HepG2 (cell line): ENCODE results near the gene ARHGAP35. TPM values are rescaled to one million over a fixed set of nuclear protein-coding genes. Genes with fewer than 3 reads are reported as not detected.
A peak's percentile ranks its signal among the peaks of the same experiment; 100 is the strongest.

Experiments
- CBX2 ChIP-seq, 2 experiments: fragments of 200-600 bp in 1 of 2; sonication (generic); formaldehyde crosslinking in 1 of 2; IDR thresholded peaks; 2 replicates each; pipeline versions ENCODE4 v1.7.0 to v1.8.1; 2018 to 2022; ENCODE audit warnings: low read depth in 2 of 2, low read length in 1 of 2, mild to moderate bottlenecking in 1 of 2, missing genetic modification reagents in 1 of 2
- ETV5 ChIP-seq: IDR thresholded peaks from 2 replicates; pipeline ENCODE4 v1.6.1; 2018; ENCODE audit warnings: missing biosample characterization, missing genetic modification reagents, inconsistent platforms, borderline replicate concordance
- GATAD2A ChIP-seq: IDR thresholded peaks from 2 replicates; pipeline ENCODE4 v1.6.1; 2016
- KDM3A ChIP-seq: IDR thresholded peaks from 2 replicates; pipeline ENCODE4 v1.6.1; 2018; ENCODE audit warnings: low read depth, missing compliant biosample characterization
- KDM4B ChIP-seq: sonication (generic); formaldehyde crosslinking; IDR thresholded peaks from 2 replicates; pipeline ENCODE4 v1.4.0; 2020; ENCODE audit warnings: missing genetic modification reagents
- KLF11 ChIP-seq: IDR thresholded peaks from 2 replicates; pipeline ENCODE4 v1.6.1; 2016; ENCODE audit warnings: missing compliant biosample characterization
- KMT2B ChIP-seq: IDR thresholded peaks from 2 replicates; pipeline ENCODE4 v1.6.1; 2016; ENCODE audit warnings: missing genetic modification reagents, missing compliant biosample characterization
- SMAD9 ChIP-seq: sonication (generic); formaldehyde crosslinking; IDR thresholded peaks from 2 replicates; pipeline ENCODE4 v1.5.1; 2020; ENCODE audit warnings: mild to moderate bottlenecking, missing genetic modification reagents
- SP4 ChIP-seq: sonication (generic); formaldehyde crosslinking; IDR thresholded peaks from 2 replicates; pipeline ENCODE4 v1.8.1; 2023; ENCODE audit warnings: mild to moderate bottlenecking, missing genetic modification reagents
- SRF ChIP-seq: IDR thresholded peaks from 2 replicates; pipeline ENCODE4 v1.6.1; 2011; ENCODE audit warnings: mild to moderate bottlenecking, low read depth, low read length, moderate library complexity
- SRY ChIP-seq: sonication (generic); formaldehyde crosslinking; IDR thresholded peaks from 2 replicates; pipeline ENCODE4 v1.8.0; 2022; ENCODE audit warnings: mild to moderate bottlenecking, missing genetic modification reagents
- STAT5B ChIP-seq: sonication (generic); formaldehyde crosslinking; IDR thresholded peaks from 2 replicates; pipeline ENCODE4 v1.4.0; 2020; ENCODE audit warnings: missing genetic modification reagents
- U2AF1 ChIP-seq: fragments of 200-400 bp; formaldehyde crosslinking; optimal IDR thresholded peaks from 2 replicates; pipeline ENCODE3; 2017; ENCODE audit warnings: mild to moderate bottlenecking, low read depth, low read length
- ZBTB33 ChIP-seq: sonication (generic); formaldehyde crosslinking; IDR thresholded peaks from 2 replicates; pipeline ENCODE4 v1.4.0; 2020; ENCODE audit warnings: missing genetic modification reagents
- ZHX1 ChIP-seq: sonication (generic); formaldehyde crosslinking; IDR thresholded peaks from 2 replicates; pipeline ENCODE4 v1.8.1; 2022; ENCODE audit warnings: low read depth, mild to moderate bottlenecking, missing genetic modification reagents
- ZKSCAN1 ChIP-seq: fragments of 150-350 bp; IDR thresholded peaks from 2 replicates; pipeline ENCODE4 v1.6.1; 2014; ENCODE audit warnings: low read length
- ZNF251 ChIP-seq: sonication (generic); formaldehyde crosslinking; IDR thresholded peaks from 2 replicates; pipeline ENCODE4 v1.9.0; 2021; ENCODE audit warnings: mild to moderate bottlenecking, missing genetic modification reagents
- ZNF292 ChIP-seq: sonication (generic); formaldehyde crosslinking; IDR thresholded peaks from 2 replicates; pipeline ENCODE4 v1.8.1; 2022; ENCODE audit warnings: mild to moderate bottlenecking, low read depth, missing genetic modification reagents, borderline replicate concordance
- ZNF337 ChIP-seq: sonication (generic); formaldehyde crosslinking; IDR thresholded peaks from 2 replicates; pipeline ENCODE4 v1.5.1; 2020; ENCODE audit warnings: missing genetic modification reagents, low read depth, mild to moderate bottlenecking, borderline replicate concordance
- ZNF550 ChIP-seq: sonication (generic); formaldehyde crosslinking; IDR thresholded peaks from 2 replicates; pipeline ENCODE4 v1.4.0; 2020; ENCODE audit warnings: mild to moderate bottlenecking, missing genetic modification reagents, borderline replicate concordance
- ZNF660 ChIP-seq: sonication (generic); formaldehyde crosslinking; IDR thresholded peaks from 2 replicates; pipeline ENCODE4 v1.5.1; 2020; ENCODE audit warnings: mild to moderate bottlenecking, low read depth, missing genetic modification reagents, borderline replicate concordance
- ZNF749 ChIP-seq: sonication (generic); formaldehyde crosslinking; IDR thresholded peaks from 2 replicates; pipeline ENCODE4 v1.8.0; 2022; ENCODE audit warnings: mild to moderate bottlenecking, missing genetic modification reagents, moderate library complexity, borderline replicate concordance
- ZNF816 ChIP-seq: sonication (generic); formaldehyde crosslinking; IDR thresholded peaks from 2 replicates; pipeline ENCODE4 v1.8.0; 2022; ENCODE audit warnings: missing genetic modification reagents, mild to moderate bottlenecking, borderline replicate concordance
- polyA plus RNA-seq, 8 experiments: library from polyadenylated mRNA; depleted of rRNA in 3 of 8; stranded (reverse) in 7 of 8; unstranded in 1 of 8; fragments of >200 nt; fragmentation: Illumina TruSeq in 4 of 8; extraction: Trizol in 4 of 8; gene quantifications; 2 replicates each; pipeline versions ENCODE4 v1.2.1 to v1.2.3, GENCODE V29; 2011 to 2016; ENCODE audit warnings: low read depth in 4 of 8, missing spikeins in 1 of 8, mixed read lengths in 1 of 8; ENCODE audit not compliant: insufficient read depth in 1 of 8
- total RNA-seq, 5 experiments: library from RNA; depleted of rRNA; stranded (reverse); fragments of >200 nt; fragmentation: Illumina TruSeq; extraction: Trizol; gene quantifications; 2 replicates each; pipeline ENCODE4 v1.2.3, GENCODE V29; 2016; ENCODE audit warnings: low read depth in 1 of 5
- TF ChIP-seq, protein P1 (sequence below): sonication (generic); formaldehyde crosslinking; IDR thresholded peaks from 2 replicates; pipeline ENCODE4 v1.4.0; 2020; ENCODE audit warnings: missing genetic modification reagents

Gene ARHGAP35
- total and polyA plus RNA-seq, 2 of the 13 experiments (the other 11 are each of a cell fraction or from before 2014, with no cell fraction given) = 30.1 to 30.2 TPM

DNA sequence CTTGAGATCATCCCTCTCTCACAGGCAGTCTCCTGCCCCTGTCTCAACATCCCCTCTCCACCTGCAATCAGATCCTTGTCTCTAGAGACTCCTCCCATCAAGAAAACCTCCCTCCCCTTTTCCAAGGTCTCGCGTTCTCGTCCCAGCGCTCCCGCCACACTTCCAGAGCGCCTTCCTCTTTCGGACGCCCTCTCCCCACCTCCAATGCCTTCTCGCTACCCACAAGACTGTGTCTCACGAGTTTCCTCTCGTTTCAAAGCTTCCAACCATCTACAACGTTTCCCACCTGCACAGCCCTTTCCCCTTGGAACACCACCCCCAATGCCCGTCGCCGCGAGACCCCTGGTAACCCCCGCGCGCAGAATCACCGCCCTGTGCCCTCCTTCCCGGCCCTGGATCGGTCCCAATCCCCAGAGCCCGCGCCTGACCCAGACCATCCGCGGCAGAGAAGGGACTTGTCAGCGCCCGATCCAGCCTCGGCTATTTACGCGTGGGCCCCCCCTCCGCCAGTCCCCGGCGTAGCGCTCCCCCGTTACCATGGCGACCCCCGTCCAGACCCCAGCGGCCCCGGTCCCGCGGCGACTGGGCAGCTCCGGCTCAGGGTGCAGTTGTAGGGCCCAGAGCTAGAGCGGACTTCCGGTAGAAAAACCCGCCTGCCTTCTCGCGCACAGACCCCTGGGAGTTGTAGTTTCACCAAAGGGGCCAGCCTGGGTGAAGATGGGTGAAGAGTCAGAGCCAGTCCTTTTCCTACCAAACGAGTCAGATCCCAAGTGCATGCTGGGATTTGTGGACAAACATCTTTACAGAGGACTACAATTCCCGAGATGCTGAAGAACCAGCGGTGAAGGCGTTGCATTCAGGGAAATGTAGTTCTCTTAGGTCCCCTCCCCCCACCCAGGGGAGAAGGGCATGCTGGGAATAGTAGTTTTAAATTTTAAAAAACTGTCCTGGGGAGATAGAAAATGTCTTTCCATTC lies 10.3 kb upstream of the ARHGAP35 start, which contains the start of gene AP2S1 (continued):
- peak; percentile 38; the same call in 1 of the 2 replicates for TF ChIP-seq KMT2B (CRISPR knock-in tag)
- TF ChIP-seq KLF11 = no peak; the same call in 1 of the 2 replicates
- TF ChIP-seq, protein P1, sequence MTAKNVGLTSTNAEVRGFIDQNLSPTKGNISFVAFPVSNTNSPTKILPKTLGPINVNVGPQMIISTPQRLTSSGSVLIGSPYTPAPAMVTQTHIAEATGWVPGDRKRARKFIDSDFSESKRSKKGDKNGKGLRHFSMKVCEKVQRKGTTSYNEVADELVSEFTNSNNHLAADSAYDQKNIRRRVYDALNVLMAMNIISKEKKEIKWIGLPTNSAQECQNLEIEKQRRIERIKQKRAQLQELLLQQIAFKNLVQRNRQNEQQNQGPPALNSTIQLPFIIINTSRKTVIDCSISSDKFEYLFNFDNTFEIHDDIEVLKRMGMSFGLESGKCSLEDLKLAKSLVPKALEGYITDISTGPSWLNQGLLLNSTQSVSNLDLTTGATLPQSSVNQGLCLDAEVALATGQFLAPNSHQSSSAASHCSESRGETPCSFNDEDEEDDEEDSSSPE (CRISPR knock-in tag) = peak; percentile 64
- no peak for TF ChIP-seq U2AF1
- TF ChIP-seq SRF = no peak
- peak; percentile 24; the same call in 1 of the 2 replicates for TF ChIP-seq SP4
- peak; percentile 33; the same call in 1 of the 2 replicates for TF ChIP-seq ZBTB33 (CRISPR knock-in tag)
- peak; percentile 77; the same call in 1 of the 2 replicates for TF ChIP-seq SRY (CRISPR knock-in tag)
- TF ChIP-seq ZNF292 (CRISPR knock-in tag) = 0 out of 2 replicates have a peak, but pooled peaks have one; percentile 43
- TF ChIP-seq GATAD2A (CRISPR knock-in tag) = peak; percentile 11; the same call in 1 of the 2 replicates
- TF ChIP-seq ZNF749 = no peak
- TF ChIP-seq ETV5 = peak; percentile 28
- TF ChIP-seq ZNF816 = peak; percentile 84
- peak; percentile 78; the same call in 1 of the 2 replicates for TF ChIP-seq ZNF337 (CRISPR knock-in tag)
- no peak for TF ChIP-seq SMAD9 (CRISPR knock-in tag)
- TF ChIP-seq ZKSCAN1 = no peak
- peak; percentile 58; the same call in 1 of the 2 replicates for TF ChIP-seq ZHX1 (CRISPR knock-in tag)
- no peak for TF ChIP-seq ZNF251 (CRISPR knock-in tag)
- no peak for TF ChIP-seq CBX2 (IDR thresholded peaks at IDR 0.05; ENCODE audit: low read depth, low read length)
- no peak for TF ChIP-seq CBX2 (CRISPR knock-in tag; IDR thresholded peaks at IDR 0.05; ENCODE audit: low read depth)
- TF ChIP-seq ZNF660 = no peak
- no peak for TF ChIP-seq STAT5B (CRISPR knock-in tag)
- TF ChIP-seq KDM4B = no peak
- no peak for TF ChIP-seq ZNF550 (CRISPR knock-in tag)
- no peak for TF ChIP-seq KDM3A (CRISPR knock-in tag)
